HG03521 (cell line): ENCODE data around the gene CD33.

ENCODE experiments used
- ATAC-seq: cut with Tn5 transposase; IDR thresholded peaks from one replicate; pipeline ENCODE4 v1.9.1; 2021; ENCODE audit warnings: mild to moderate bottlenecking, moderate library complexity; ENCODE audit not compliant: unreplicated experiment

Gene CD33

GRCh38 chr19:51258165-51259160 lies 33.6 kb downstream of the CD33 start:
- ATAC-seq = no peak

GRCh38 chr19:51259348-51260245 lies 34.7 kb downstream of the CD33 start:
- no peak for ATAC-seq

GRCh38 chr19:51263808-51264207 lies 38.9 kb downstream of the CD33 start:
- no peak for ATAC-seq

DNA sequence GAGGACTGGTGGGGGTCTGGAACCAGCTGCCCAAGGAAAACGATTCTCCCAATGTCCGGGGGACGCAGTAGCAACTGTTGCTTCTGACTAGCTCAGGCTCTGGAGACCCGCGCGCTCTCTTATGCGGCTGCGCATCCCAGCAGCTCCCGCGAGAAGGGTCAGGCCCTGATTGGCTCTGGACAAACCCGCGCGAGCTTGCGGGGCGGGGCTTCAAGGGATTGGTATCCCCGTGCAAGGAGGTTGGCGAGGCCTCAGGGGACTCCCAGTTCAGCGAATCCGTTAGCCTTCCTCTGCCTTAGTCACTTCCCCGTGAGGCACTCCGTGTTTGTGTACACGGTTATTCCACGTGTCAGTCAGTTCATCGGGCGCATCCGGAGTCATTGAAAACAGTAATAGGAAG lies 46.2 kb downstream of the CD33 start:
- ATAC-seq = no peak

DNA sequence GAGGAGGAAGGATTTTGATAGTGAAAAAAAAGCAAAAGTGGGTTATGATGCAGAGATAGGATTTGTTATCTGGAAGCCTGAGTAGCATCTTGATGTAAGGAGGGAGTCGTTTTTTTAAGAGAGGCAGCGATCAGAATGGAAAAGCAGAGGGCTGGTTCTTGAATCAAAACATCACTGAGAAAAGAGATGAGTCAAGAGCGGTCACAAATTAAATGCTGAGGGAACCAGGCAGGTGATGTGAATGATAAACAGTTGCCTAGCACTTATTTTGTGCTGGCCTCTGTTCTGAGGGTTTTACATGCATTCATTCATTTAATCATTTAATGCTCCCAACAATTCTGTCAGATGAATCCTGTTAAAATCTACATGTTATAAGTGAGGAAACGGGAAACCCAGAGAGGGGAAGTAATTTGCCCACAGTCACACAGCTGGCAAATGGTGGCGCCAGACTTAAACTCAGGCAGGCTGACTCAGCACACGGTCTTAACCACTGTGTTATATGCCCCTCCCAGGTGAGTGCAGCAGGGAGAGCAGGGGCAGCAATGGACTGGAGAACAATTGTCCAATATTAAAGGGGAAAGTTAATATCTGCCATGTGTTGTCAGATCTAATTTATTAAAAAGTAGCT lies 47.4 kb downstream of the CD33 start:
- ATAC-seq = no peak

DNA sequence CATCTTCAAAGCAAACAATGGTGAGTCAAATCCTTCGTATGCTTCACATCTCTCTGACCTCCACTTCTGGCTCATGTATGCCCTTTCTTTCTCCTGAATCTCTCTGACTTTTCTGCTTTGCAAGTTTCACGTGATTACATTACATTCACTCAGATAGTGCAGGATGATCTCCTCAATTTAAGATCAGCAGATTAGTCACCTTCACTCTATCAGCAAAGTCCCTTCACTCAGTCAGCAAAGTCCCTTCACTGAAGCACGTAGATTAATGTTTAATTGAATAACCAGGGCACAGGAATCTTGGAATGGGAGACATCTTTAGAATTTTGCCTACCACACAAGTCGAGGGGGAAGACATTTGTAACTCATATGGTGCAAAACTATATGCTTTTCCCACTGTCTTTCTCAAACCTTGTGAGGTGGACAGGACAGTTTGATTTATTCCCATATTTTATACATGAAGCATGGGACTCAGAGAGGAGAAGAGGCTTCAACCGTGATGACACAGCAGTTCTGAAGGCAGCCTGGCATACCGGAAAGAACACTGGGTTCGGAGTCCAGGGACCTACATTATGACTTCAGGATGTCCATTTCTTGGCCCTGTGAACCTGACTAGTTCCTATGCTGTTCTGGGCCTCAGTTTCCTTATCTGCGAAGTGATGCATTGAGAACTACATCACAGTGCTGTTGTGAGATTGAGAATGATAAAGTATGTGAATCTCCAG lies 49.3 kb downstream of the CD33 start:
- no peak for ATAC-seq

GRCh38 chr19:51277112-51277511 lies 52.2 kb downstream of the CD33 start:
- ATAC-seq = no peak

GRCh38 chr19:51282335-51282734 lies 57.5 kb downstream of the CD33 start:
- no peak for ATAC-seq

DNA sequence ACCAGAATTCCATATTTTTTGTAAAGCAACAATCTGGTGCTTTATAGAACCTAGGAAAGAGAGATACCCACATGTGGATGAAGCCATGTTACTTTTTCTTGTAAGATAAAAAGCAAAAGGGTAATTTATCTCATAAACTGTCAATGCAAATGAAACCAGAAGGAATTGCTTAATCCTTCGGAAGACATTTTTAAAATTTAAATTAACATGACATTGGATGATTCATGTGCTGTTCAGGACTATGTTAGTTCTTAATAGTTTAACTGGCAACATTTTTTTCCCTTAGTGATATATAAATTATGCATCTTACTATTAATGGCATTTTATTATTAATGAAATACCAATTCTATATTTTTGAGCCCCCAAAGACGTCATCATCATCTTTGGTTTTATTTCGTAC lies 60.8 kb downstream of the CD33 start:
- ATAC-seq = no peak
